Body of pancreas (tissue), 4 donors: Measurements from ENCODE around the gene PHB1.

Source experiments
- POLR2A ChIP-seq, 3 donors: fragments of 450-650 bp; IDR thresholded peaks; one replicate each; pipeline ENCODE4 v1.6.1; 2016; ENCODE audit warnings: antibody characterized with exemption in 3 of 3, mild to moderate bottlenecking in 2 of 3
- TF ChIP-seq, protein P1 (sequence below), 7 experiments: fragments of 450-650 bp in 4 of 7; fragments of 200-600 bp in 3 of 7; sonication (generic) in 3 of 7; IDR thresholded peaks; one replicate each; pipeline ENCODE4 v1.5.1; 2016 to 2019; ENCODE audit warnings: antibody characterized with exemption in 7 of 7

DNA sequence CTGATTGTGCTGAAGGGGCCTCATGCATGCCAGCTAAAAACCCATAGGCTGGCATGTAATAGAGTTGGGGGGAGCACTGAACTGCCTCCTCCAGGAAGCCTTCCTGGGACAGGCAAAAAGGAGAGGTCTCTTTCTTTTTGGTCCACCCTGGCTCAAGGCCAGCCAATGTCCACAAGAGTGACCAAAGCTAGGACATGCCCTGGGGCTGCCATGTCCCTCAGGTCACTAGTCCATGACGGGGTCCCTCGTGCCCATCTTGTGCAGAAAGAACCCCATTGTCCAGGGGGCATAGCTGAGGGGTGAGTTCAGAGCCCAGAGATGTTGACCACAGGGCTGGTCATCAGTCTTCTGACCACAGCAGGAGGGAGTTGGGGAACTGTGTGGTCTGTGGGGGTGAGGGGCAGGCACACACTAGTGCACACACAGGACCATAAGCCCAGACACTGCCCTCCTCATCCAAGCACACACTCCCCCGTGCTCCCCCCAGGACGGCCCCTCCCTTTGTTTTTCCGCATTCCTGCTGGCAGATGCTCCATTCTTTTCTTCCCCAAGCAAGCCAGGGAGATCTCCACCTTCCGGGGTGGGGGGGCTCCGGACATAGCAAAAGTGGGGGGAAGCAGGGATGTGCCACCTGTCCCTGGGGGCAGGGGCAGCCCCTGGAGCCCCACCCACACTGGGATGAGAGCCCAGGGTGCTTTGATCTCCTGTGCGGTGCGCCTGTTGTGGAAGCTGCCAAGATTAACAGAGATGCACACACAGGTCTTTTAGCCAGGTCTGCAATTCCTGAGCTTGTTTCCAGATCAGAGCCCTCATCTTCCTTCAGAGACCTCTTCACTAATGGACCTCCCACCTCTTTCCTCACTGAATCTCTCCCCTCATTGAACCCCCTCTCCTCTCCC is 25.2 kb upstream of the PHB1 start:
- TF ChIP-seq, protein P1, sequence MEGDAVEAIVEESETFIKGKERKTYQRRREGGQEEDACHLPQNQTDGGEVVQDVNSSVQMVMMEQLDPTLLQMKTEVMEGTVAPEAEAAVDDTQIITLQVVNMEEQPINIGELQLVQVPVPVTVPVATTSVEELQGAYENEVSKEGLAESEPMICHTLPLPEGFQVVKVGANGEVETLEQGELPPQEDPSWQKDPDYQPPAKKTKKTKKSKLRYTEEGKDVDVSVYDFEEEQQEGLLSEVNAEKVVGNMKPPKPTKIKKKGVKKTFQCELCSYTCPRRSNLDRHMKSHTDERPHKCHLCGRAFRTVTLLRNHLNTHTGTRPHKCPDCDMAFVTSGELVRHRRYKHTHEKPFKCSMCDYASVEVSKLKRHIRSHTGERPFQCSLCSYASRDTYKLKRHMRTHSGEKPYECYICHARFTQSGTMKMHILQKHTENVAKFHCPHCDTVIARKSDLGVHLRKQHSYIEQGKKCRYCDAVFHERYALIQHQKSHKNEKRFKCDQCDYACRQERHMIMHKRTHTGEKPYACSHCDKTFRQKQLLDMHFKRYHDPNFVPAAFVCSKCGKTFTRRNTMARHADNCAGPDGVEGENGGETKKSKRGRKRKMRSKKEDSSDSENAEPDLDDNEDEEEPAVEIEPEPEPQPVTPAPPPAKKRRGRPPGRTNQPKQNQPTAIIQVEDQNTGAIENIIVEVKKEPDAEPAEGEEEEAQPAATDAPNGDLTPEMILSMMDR (IDR thresholded peaks at IDR 0.05) = no peak
- TF ChIP-seq POLR2A (IDR thresholded peaks at IDR 0.05) = no peak
